KBM-7 (cell line): ENCODE measurements around the gene KIF19.
"Not testable (repeated sequence)": the region's sequence is repeated elsewhere in the genome, so short reads cannot be mapped to it uniquely, and the experiment has no call there.

Experiments
- DNase-seq: peaks from one replicate; pipeline ENCODE4 v3.0.0-alpha.2; 2015
- in situ Hi-C: fragments of 300-500 bp; cut with MboI; formaldehyde crosslinking; loops from 2 replicates; pipeline ENCODE4 v1.14.3; 2020; ENCODE audit warnings: low sequenced_read_pairs, low pct_unique_long_range_greater_than_20kb, mixed read lengths

The KIF19 gene

GRCh38 chr17:74403512-74404137 lies 77.6 kb downstream of the KIF19 start:
- in situ Hi-C loops, result no loop called here
- DNase-seq, result no peak

GRCh38 chr17:74404218-74404617 lies 78.2 kb downstream of the KIF19 start:
- DNase-seq, result no peak
- in situ Hi-C loops, result no loop called here

GRCh38 chr17:74404789-74405188 lies 78.8 kb downstream of the KIF19 start:
- in situ Hi-C loops, result no loop called here

GRCh38 chr17:74405311-74405710 lies 79.3 kb downstream of the KIF19 start:
- in situ Hi-C loops, DNase-seq: not testable (repeated sequence)

More at GRCh38 chr17:74404789-74405188, 78.8 kb downstream of the KIF19 start:
- DNase-seq, result no peak
